22Rv1 (cell line): ENCODE results near the gene WNK1.

Source experiments
- ZFX ChIP-seq: fragments of 450-650 bp; IDR thresholded peaks from 2 replicates; pipeline ENCODE4 v1.6.1; 2017; ENCODE audit warnings: antibody characterized with exemption, borderline replicate concordance
- TF ChIP-seq, protein P1 (sequence below): fragments of 450-650 bp; IDR thresholded peaks from 2 replicates; pipeline ENCODE4 v1.5.1; 2017; ENCODE audit warnings: mild to moderate bottlenecking

DNA sequence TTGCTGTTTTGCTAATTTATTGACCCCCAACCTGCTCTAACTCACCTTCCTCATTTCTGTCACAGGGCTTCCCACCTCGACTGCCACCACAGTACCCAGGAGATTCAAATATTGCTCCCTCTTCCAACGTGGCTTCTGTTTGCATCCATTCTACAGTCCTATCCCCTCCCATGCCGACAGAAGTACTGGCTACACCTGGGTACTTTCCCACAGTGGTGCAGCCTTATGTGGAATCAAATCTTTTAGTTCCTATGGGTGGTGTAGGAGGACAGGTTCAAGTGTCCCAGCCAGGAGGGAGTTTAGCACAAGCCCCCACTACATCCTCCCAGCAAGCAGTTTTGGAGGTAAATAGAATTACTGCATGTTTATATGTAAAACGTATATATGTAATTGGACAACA is 128.3 kb downstream of the WNK1 start:
- TF ChIP-seq, protein P1, sequence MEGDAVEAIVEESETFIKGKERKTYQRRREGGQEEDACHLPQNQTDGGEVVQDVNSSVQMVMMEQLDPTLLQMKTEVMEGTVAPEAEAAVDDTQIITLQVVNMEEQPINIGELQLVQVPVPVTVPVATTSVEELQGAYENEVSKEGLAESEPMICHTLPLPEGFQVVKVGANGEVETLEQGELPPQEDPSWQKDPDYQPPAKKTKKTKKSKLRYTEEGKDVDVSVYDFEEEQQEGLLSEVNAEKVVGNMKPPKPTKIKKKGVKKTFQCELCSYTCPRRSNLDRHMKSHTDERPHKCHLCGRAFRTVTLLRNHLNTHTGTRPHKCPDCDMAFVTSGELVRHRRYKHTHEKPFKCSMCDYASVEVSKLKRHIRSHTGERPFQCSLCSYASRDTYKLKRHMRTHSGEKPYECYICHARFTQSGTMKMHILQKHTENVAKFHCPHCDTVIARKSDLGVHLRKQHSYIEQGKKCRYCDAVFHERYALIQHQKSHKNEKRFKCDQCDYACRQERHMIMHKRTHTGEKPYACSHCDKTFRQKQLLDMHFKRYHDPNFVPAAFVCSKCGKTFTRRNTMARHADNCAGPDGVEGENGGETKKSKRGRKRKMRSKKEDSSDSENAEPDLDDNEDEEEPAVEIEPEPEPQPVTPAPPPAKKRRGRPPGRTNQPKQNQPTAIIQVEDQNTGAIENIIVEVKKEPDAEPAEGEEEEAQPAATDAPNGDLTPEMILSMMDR, result no peak
- no peak for TF ChIP-seq ZFX
